Activated naive CD4-positive, alpha-beta T cell treated with anti-CD3 and anti-CD28 coated beads, Interleukin-2, amount 50 U/mL, for 24 hours (primary cell): ENCODE results near the gene DPYD.

ENCODE experiments used
- H3K27ac Mint-ChIP-seq: one replicate; pipeline ENCODE4 v1.8.0; 2021; ENCODE audit warnings: mild to moderate bottlenecking, mixed read lengths
- H3K27me3 Mint-ChIP-seq: one replicate; pipeline ENCODE4 v1.8.0; 2021; ENCODE audit warnings: mixed read lengths
- H3K36me3 Mint-ChIP-seq: one replicate; pipeline ENCODE4 v1.8.0; 2021; ENCODE audit warnings: mixed read lengths
- H3K4me1 Mint-ChIP-seq: one replicate; pipeline ENCODE4 v1.8.0; 2021; ENCODE audit warnings: mixed read lengths
- H3K4me3 Mint-ChIP-seq: one replicate; pipeline ENCODE4 v1.8.0; 2021; ENCODE audit warnings: mild to moderate bottlenecking, mixed read lengths
- H3K9me3 Mint-ChIP-seq: one replicate; pipeline ENCODE4 v1.8.0; 2021; ENCODE audit warnings: mixed read lengths

The DPYD gene

GRCh38 chr1:97743129-97743528, 177.7 kb downstream of the DPYD start:
- Mint-ChIP-seq H3K4me3 (no peak overlapping the region), H3K4me1 (peaks cover 9% of the 10 kb centered on the region), H3K27me3 (no peaks in the 10 kb centered on the region), H3K36me3 (peaks cover 7% of the 10 kb centered on the region), H3K27ac (no peak overlapping the region), H3K9me3 (no peaks in the 10 kb centered on the region)

GRCh38 chr1:97740891-97741290, 179.9 kb downstream of the DPYD start:
- H3K27me3 Mint-ChIP-seq = no peaks in the 10 kb centered on the region

GRCh38 chr1:97739596-97740103, 181.2 kb downstream of the DPYD start:
- Mint-ChIP-seq H3K27ac (no peak overlapping the region), H3K4me3 (no peak overlapping the region), H3K36me3 (peaks cover 8% of the 10 kb centered on the region), H3K27me3 (no peaks in the 10 kb centered on the region), H3K9me3 (no peaks in the 10 kb centered on the region), H3K4me1 (peaks cover 9% of the 10 kb centered on the region)

More at GRCh38 chr1:97740891-97741290, 179.9 kb downstream of the DPYD start:
- Mint-ChIP-seq H3K27ac (no peak overlapping the region), H3K9me3 (no peaks in the 10 kb centered on the region), H3K36me3 (peaks cover 7% of the 10 kb centered on the region), H3K4me3 (no peak overlapping the region), H3K4me1 (peaks cover 9% of the 10 kb centered on the region)

- Mint-ChIP-seq H3K27me3 (no peaks in the 10 kb centered on the region), H3K36me3 (peaks cover 8% of the 10 kb centered on the region), H3K4me3 (no peak overlapping the region), H3K9me3 (no peaks in the 10 kb centered on the region), H3K27ac (no peak overlapping the region), H3K4me1 (peaks cover 9% of the 10 kb centered on the region)
Observed at GRCh38 chr1:97738270-97738669, 182.6 kb downstream of the DPYD start.

GRCh38 chr1:97730271-97730670, 190.6 kb downstream of the DPYD start:
- H3K4me3 Mint-ChIP-seq = no peak overlapping the region
- peaks cover 7% of the 10 kb centered on the region for H3K36me3 Mint-ChIP-seq
- no peak overlapping the region for H3K27ac Mint-ChIP-seq
- H3K27me3 Mint-ChIP-seq = no peaks in the 10 kb centered on the region
- no peaks in the 10 kb centered on the region for H3K9me3 Mint-ChIP-seq
- H3K4me1 Mint-ChIP-seq = peaks cover 12% of the 10 kb centered on the region

- no peaks in the 10 kb centered on the region for H3K27me3 Mint-ChIP-seq
- no peak overlapping the region for H3K27ac Mint-ChIP-seq
- peaks cover 16% of the 10 kb centered on the region for H3K4me1 Mint-ChIP-seq
- peaks cover 16% of the 10 kb centered on the region for H3K36me3 Mint-ChIP-seq
- no peak overlapping the region for H3K4me3 Mint-ChIP-seq
- peaks cover 7% of the 10 kb centered on the region for H3K9me3 Mint-ChIP-seq
Observed at GRCh38 chr1:97728436-97728835, 192.4 kb downstream of the DPYD start.

GRCh38 chr1:97727029-97727428, 193.8 kb downstream of the DPYD start:
- Mint-ChIP-seq H3K27me3 (no peaks in the 10 kb centered on the region), H3K4me1 (peaks cover 16% of the 10 kb centered on the region), H3K36me3 (peaks cover 17% of the 10 kb centered on the region), H3K9me3 (peaks cover 7% of the 10 kb centered on the region), H3K27ac (no peak overlapping the region), H3K4me3 (no peak overlapping the region)

GRCh38 chr1:97726386-97726785, 194.4 kb downstream of the DPYD start:
- Mint-ChIP-seq H3K4me1 (peaks cover 16% of the 10 kb centered on the region), H3K36me3 (peaks cover 18% of the 10 kb centered on the region), H3K27me3 (no peaks in the 10 kb centered on the region), H3K27ac (no peak overlapping the region), H3K9me3 (peaks cover 7% of the 10 kb centered on the region), H3K4me3 (no peak overlapping the region)

- Mint-ChIP-seq H3K27me3 (no peaks in the 10 kb centered on the region), H3K4me3 (no peak overlapping the region), H3K27ac (no peak overlapping the region), H3K9me3 (peaks cover 12% of the 10 kb centered on the region), H3K36me3 (peaks cover 27% of the 10 kb centered on the region), H3K4me1 (peaks cover 5% of the 10 kb centered on the region)
Observed at GRCh38 chr1:97721221-97721620, 199.6 kb downstream of the DPYD start.

GRCh38 chr1:97712980-97713379, 207.9 kb downstream of the DPYD start:
- Mint-ChIP-seq H3K27ac (no peak overlapping the region), H3K4me3 (no peak overlapping the region), H3K36me3 (peaks cover 14% of the 10 kb centered on the region), H3K9me3 (peaks cover 9% of the 10 kb centered on the region), H3K4me1 (no peaks in the 10 kb centered on the region), H3K27me3 (no peaks in the 10 kb centered on the region)

GRCh38 chr1:97711858-97712257, 209.0 kb downstream of the DPYD start:
- H3K27ac Mint-ChIP-seq = no peak overlapping the region
- peaks cover 12% of the 10 kb centered on the region for H3K36me3 Mint-ChIP-seq
- peaks cover 4% of the 10 kb centered on the region for H3K9me3 Mint-ChIP-seq
- H3K4me1 Mint-ChIP-seq = no peaks in the 10 kb centered on the region
- H3K4me3 Mint-ChIP-seq = no peak overlapping the region
- no peaks in the 10 kb centered on the region for H3K27me3 Mint-ChIP-seq

- H3K4me1 Mint-ChIP-seq = peaks cover 3% of the 10 kb centered on the region
- H3K9me3 Mint-ChIP-seq = no peaks in the 10 kb centered on the region
- H3K4me3 Mint-ChIP-seq = no peak overlapping the region
- H3K27ac Mint-ChIP-seq = no peak overlapping the region
- peaks cover 19% of the 10 kb centered on the region for H3K36me3 Mint-ChIP-seq
- no peaks in the 10 kb centered on the region for H3K27me3 Mint-ChIP-seq
Observed at GRCh38 chr1:97693601-97694000, 227.2 kb downstream of the DPYD start.

- Mint-ChIP-seq H3K27me3 (no peaks in the 10 kb centered on the region), H3K9me3 (no peaks in the 10 kb centered on the region), H3K4me3 (no peak overlapping the region), H3K4me1 (peaks cover 3% of the 10 kb centered on the region), H3K36me3 (peaks cover 26% of the 10 kb centered on the region), H3K27ac (no peak overlapping the region)
Observed at GRCh38 chr1:97691325-97691724, 229.5 kb downstream of the DPYD start.

- no peak overlapping the region for H3K4me3 Mint-ChIP-seq
Observed at GRCh38 chr1:97685360-97685759, 235.5 kb downstream of the DPYD start.

GRCh38 chr1:97680894-97681293, 239.9 kb downstream of the DPYD start:
- Mint-ChIP-seq H3K27me3 (no peaks in the 10 kb centered on the region), H3K4me3 (no peak overlapping the region), H3K27ac (no peak overlapping the region), H3K4me1 (no peaks in the 10 kb centered on the region), H3K36me3 (peaks cover 36% of the 10 kb centered on the region), H3K9me3 (peaks cover 4% of the 10 kb centered on the region)

More at GRCh38 chr1:97685360-97685759, 235.5 kb downstream of the DPYD start:
- Mint-ChIP-seq H3K9me3 (no peaks in the 10 kb centered on the region), H3K27ac (no peak overlapping the region), H3K4me1 (no peaks in the 10 kb centered on the region), H3K27me3 (no peaks in the 10 kb centered on the region), H3K36me3 (peaks cover 31% of the 10 kb centered on the region)

GRCh38 chr1:97680470-97680869, 240.4 kb downstream of the DPYD start:
- Mint-ChIP-seq H3K4me3 (no peak overlapping the region), H3K9me3 (peaks cover 5% of the 10 kb centered on the region), H3K36me3 (peaks cover 32% of the 10 kb centered on the region), H3K27ac (no peak overlapping the region), H3K27me3 (no peaks in the 10 kb centered on the region), H3K4me1 (no peaks in the 10 kb centered on the region)

GRCh38 chr1:97677702-97678101, 243.1 kb downstream of the DPYD start:
- H3K36me3 Mint-ChIP-seq = peaks cover 33% of the 10 kb centered on the region
- no peak overlapping the region for H3K4me3 Mint-ChIP-seq
- no peaks in the 10 kb centered on the region for H3K4me1 Mint-ChIP-seq
- H3K9me3 Mint-ChIP-seq = peaks cover 5% of the 10 kb centered on the region
- H3K27ac Mint-ChIP-seq = no peak overlapping the region
- H3K27me3 Mint-ChIP-seq = no peaks in the 10 kb centered on the region
